HEK293 (cell line): ENCODE results near the gene CLK2.

Experiments used
- KLF1 ChIP-seq: fragments of 450-650 bp; formaldehyde crosslinking; IDR thresholded peaks from 2 replicates; pipeline ENCODE4 v1.5.1; 2016; ENCODE audit warnings: missing biosample characterization, missing genetic modification characterization
- OSR2 ChIP-seq: fragments of 450-650 bp; formaldehyde crosslinking; IDR thresholded peaks from 2 replicates; pipeline ENCODE4 v1.5.1; 2016; ENCODE audit warnings: missing biosample characterization, missing genetic modification characterization
- PRDM4 ChIP-seq: fragments of 450-650 bp; formaldehyde crosslinking; IDR thresholded peaks from 2 replicates; pipeline ENCODE4 v1.5.1; 2017; ENCODE audit warnings: missing biosample characterization, missing genetic modification characterization
- PRDM6 ChIP-seq: fragments of 450-650 bp; formaldehyde crosslinking; IDR thresholded peaks from 2 replicates; pipeline ENCODE4 v1.5.1; 2017; ENCODE audit warnings: missing biosample characterization, missing genetic modification characterization
- TSHZ1 ChIP-seq: fragments of 450-650 bp; formaldehyde crosslinking; IDR thresholded peaks from 2 replicates; pipeline ENCODE4 v1.5.1; 2016; ENCODE audit warnings: missing biosample characterization, missing genetic modification characterization, borderline replicate concordance
- ZBTB1 ChIP-seq: fragments of 450-650 bp; formaldehyde crosslinking; IDR thresholded peaks from 2 replicates; pipeline ENCODE4 v1.5.1; 2016; ENCODE audit warnings: missing biosample characterization, missing genetic modification characterization
- ZBTB48 ChIP-seq: fragments of 450-650 bp; formaldehyde crosslinking; IDR thresholded peaks from 2 replicates; pipeline ENCODE4 v1.5.1; 2016; ENCODE audit warnings: missing biosample characterization, missing genetic modification characterization
- ZEB2 ChIP-seq: fragments of 450-650 bp; formaldehyde crosslinking; IDR thresholded peaks from 2 replicates; pipeline ENCODE4 v1.5.1; 2016; ENCODE audit warnings: missing biosample characterization, missing genetic modification characterization
- ZNF19 ChIP-seq: fragments of 450-650 bp; formaldehyde crosslinking; IDR thresholded peaks from 2 replicates; pipeline ENCODE4; 2016; ENCODE audit warnings: missing biosample characterization, missing genetic modification characterization, low read depth
- ZNF23 ChIP-seq: fragments of 450-650 bp; formaldehyde crosslinking; IDR thresholded peaks from 2 replicates; pipeline ENCODE4 v1.5.1; 2016; ENCODE audit warnings: missing biosample characterization, missing genetic modification characterization, borderline replicate concordance
- ZNF366 ChIP-seq: fragments of 450-650 bp; formaldehyde crosslinking; conservative IDR thresholded peaks from 2 replicates; pipeline ENCODE4 v1.5.1; 2016; ENCODE audit warnings: missing biosample characterization, missing genetic modification characterization
- ZNF433 ChIP-seq: fragments of 450-650 bp; formaldehyde crosslinking; IDR thresholded peaks from 2 replicates; pipeline ENCODE4 v1.5.1; 2016; ENCODE audit warnings: missing biosample characterization, missing genetic modification characterization, low read depth
- ZNF48 ChIP-seq: fragments of 450-650 bp; formaldehyde crosslinking; IDR thresholded peaks from 2 replicates; pipeline ENCODE4 v1.5.1; 2016; ENCODE audit warnings: missing biosample characterization, missing genetic modification characterization
- ZNF521 ChIP-seq: fragments of 450-650 bp; formaldehyde crosslinking; IDR thresholded peaks from 2 replicates; pipeline ENCODE4 v1.5.1; 2017; ENCODE audit warnings: missing biosample characterization, mild to moderate bottlenecking, missing genetic modification characterization
- ZNF560 ChIP-seq: fragments of 450-650 bp; formaldehyde crosslinking; IDR thresholded peaks from 2 replicates; pipeline ENCODE4 v1.5.1; 2017; ENCODE audit warnings: missing biosample characterization, missing genetic modification characterization, borderline replicate concordance
- ZNF585B ChIP-seq: fragments of 450-650 bp; formaldehyde crosslinking; IDR thresholded peaks from 2 replicates; pipeline ENCODE4 v1.5.1; 2016; ENCODE audit warnings: missing biosample characterization, missing genetic modification characterization
- ZNF664 ChIP-seq: fragments of 450-650 bp; formaldehyde crosslinking; IDR thresholded peaks from 2 replicates; pipeline ENCODE4 v1.5.1; 2016; ENCODE audit warnings: missing biosample characterization, missing genetic modification characterization
- TF ChIP-seq, protein P1 (sequence below): fragments of 450-650 bp; IDR thresholded peaks from 2 replicates; pipeline ENCODE4 v1.5.1; 2018; ENCODE audit warnings: missing biosample characterization, missing genetic modification characterization
- TF ChIP-seq, protein P2 (sequence below): fragments of 450-650 bp; formaldehyde crosslinking; IDR thresholded peaks from 2 replicates; pipeline ENCODE4 v1.5.1; 2016; ENCODE audit warnings: missing biosample characterization, missing genetic modification characterization
- TF ChIP-seq, protein P3 (sequence below): fragments of 450-650 bp; formaldehyde crosslinking; IDR thresholded peaks from 2 replicates; pipeline ENCODE4 v1.5.1; 2016; ENCODE audit warnings: missing biosample characterization, missing genetic modification characterization
- TF ChIP-seq, protein P4 (sequence below): fragments of 450-650 bp; formaldehyde crosslinking; IDR thresholded peaks from 2 replicates; pipeline ENCODE4 v1.5.1; 2016; ENCODE audit warnings: missing biosample characterization, missing genetic modification characterization

CLK2 gene

DNA sequence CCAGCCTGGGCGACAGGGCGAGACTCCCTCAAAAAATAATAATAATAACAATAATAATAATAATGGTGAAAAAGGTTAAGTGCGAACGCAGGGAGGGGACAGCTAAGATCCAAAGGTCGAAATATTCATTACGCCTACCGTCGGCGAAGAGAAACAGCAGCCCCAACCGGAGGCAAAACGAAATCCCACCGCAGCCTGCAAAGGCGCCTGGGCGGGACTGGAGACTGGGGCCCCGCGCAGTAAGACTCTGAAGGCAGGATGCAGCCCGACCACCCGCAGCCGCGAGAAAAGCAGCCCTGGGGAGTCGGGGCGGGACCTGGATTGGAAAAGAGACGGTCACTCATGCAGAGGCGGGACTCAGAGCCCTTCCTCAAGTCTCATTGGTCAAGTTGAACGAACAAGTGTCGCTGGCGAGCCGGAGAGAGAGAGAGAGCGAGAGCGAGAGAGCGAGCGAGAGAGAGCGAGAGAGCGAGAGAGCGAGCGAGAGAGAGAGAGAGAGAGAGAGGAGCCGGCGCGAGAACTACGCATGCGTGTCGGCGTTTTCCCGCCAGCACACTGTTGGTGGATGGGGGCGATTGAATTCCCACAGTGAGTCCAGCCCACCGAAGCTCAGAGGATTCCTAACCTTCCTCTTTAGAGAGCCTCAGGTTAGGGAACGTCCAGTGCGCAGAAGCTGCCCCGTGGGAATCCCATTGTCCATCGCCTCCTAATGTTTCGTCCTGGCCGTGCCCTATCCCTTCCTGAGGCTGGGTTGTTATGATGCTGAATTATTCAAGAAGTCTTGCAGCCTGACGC is 28.7 kb downstream of the CLK2 start (continued):
- TF ChIP-seq TSHZ1 (peak; percentile 100), ZNF48 (tag by site-specific recombination) (0 out of 2 replicates have a peak, but pooled peaks have one; percentile 65), ZBTB48 (tag by site-specific recombination) (peak; percentile 96), PRDM6 (tag by site-specific recombination) (peak; percentile 83; the same call in 1 of the 2 replicates), ZNF560 (tag by site-specific recombination) (no peak), ZNF664 (tag by site-specific recombination) (peak; percentile 97), ZNF23 (tag by site-specific recombination) (peak; percentile 89), ZNF433 (tag by site-specific recombination) (0 out of 2 replicates have a peak, but pooled peaks have one; percentile 26), PRDM4 (tag by site-specific recombination) (peak; percentile 99), OSR2 (tag by site-specific recombination) (peak; percentile 90), ZNF366 (tag by site-specific recombination) (peak; percentile 100), ZNF521 (tag by site-specific recombination) (no peak), KLF1 (tag by site-specific recombination) (peak; percentile 95), ZEB2 (tag by site-specific recombination) (peak; percentile 100), ZBTB1 (tag by site-specific recombination) (peak; percentile 99), ZNF19 (tag by site-specific recombination) (peak; percentile 99), ZNF585B (peak; percentile 22; the same call in 1 of the 2 replicates)
- TF ChIP-seq, protein P1, sequence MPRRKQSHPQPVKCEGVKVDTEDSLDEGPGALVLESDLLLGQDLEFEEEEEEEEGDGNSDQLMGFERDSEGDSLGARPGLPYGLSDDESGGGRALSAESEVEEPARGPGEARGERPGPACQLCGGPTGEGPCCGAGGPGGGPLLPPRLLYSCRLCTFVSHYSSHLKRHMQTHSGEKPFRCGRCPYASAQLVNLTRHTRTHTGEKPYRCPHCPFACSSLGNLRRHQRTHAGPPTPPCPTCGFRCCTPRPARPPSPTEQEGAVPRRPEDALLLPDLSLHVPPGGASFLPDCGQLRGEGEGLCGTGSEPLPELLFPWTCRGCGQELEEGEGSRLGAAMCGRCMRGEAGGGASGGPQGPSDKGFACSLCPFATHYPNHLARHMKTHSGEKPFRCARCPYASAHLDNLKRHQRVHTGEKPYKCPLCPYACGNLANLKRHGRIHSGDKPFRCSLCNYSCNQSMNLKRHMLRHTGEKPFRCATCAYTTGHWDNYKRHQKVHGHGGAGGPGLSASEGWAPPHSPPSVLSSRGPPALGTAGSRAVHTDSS: peak; percentile 73
- TF ChIP-seq, protein P2, sequence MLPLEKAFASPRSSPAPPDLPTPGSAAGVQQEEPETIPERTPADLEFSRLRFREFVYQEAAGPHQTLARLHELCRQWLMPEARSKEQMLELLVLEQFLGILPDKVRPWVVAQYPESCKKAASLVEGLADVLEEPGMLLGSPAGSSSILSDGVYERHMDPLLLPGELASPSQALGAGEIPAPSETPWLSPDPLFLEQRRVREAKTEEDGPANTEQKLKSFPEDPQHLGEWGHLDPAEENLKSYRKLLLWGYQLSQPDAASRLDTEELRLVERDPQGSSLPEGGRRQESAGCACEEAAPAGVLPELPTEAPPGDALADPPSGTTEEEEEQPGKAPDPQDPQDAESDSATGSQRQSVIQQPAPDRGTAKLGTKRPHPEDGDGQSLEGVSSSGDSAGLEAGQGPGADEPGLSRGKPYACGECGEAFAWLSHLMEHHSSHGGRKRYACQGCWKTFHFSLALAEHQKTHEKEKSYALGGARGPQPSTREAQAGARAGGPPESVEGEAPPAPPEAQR: peak; percentile 100
- TF ChIP-seq, protein P3, sequence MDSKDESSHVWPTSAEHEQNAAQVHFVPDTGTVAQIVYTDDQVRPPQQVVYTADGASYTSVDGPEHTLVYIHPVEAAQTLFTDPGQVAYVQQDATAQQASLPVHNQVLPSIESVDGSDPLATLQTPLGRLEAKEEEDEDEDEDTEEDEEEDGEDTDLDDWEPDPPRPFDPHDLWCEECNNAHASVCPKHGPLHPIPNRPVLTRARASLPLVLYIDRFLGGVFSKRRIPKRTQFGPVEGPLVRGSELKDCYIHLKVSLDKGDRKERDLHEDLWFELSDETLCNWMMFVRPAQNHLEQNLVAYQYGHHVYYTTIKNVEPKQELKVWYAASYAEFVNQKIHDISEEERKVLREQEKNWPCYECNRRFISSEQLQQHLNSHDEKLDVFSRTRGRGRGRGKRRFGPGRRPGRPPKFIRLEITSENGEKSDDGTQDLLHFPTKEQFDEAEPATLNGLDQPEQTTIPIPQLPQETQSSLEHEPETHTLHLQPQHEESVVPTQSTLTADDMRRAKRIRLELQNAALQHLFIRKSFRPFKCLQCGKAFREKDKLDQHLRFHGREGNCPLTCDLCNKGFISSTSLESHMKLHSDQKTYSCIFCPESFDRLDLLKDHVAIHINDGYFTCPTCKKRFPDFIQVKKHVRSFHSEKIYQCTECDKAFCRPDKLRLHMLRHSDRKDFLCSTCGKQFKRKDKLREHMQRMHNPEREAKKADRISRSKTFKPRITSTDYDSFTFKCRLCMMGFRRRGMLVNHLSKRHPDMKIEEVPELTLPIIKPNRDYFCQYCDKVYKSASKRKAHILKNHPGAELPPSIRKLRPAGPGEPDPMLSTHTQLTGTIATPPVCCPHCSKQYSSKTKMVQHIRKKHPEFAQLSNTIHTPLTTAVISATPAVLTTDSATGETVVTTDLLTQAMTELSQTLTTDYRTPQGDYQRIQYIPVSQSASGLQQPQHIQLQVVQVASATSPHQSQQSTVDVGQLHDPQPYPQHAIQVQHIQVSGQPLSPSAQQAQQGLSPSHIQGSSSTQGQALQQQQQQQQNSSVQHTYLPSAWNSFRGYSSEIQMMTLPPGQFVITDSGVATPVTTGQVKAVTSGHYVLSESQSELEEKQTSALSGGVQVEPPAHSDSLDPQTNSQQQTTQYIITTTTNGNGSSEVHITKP (tag by site-specific recombination): peak; percentile 94
- TF ChIP-seq, protein P4, sequence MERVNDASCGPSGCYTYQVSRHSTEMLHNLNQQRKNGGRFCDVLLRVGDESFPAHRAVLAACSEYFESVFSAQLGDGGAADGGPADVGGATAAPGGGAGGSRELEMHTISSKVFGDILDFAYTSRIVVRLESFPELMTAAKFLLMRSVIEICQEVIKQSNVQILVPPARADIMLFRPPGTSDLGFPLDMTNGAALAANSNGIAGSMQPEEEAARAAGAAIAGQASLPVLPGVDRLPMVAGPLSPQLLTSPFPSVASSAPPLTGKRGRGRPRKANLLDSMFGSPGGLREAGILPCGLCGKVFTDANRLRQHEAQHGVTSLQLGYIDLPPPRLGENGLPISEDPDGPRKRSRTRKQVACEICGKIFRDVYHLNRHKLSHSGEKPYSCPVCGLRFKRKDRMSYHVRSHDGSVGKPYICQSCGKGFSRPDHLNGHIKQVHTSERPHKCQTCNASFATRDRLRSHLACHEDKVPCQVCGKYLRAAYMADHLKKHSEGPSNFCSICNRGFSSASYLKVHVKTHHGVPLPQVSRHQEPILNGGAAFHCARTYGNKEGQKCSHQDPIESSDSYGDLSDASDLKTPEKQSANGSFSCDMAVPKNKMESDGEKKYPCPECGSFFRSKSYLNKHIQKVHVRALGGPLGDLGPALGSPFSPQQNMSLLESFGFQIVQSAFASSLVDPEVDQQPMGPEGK (tag by site-specific recombination): peak; percentile 99
